ENCODE results near the gene SETD1B. TPM values are rescaled to one million over a fixed set of nuclear protein-coding genes. Genes with fewer than 3 reads are reported as not detected.

Gene SETD1B
- total and polyA plus RNA-seq, 5 donors: 7.6 to 14.9 (median 13.0) TPM

DNA sequence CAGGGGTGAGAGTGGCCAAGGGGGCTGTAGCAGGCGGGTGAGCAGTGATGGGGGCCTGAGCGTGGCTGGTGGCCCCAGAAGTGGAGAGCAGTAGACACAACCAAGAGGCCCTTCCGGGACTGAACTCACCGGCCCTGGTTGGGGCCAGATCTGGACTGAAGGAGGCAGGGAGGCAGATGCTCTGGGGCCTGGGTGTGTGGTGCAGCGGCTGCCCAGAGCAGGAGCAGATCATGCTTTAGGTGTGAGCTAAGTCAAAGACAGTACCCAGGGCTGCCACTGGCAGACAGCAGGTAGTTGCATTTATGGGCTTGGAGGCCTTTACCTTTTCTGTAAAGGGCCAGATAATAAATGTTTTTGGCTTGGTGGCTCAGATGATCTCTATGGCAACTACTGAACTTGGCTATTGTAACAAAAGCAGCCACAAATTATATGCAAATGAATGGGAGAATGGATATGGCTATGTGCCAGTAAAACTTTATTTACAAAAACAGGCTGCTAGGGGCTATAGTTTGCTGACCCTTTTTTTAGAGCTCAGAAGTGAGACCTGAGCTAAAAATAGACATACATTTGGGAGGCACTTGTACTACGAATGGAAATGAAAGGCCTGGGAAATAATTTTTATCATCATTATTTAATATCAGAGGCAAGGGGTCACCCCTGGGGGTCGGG lies 25.6 kb downstream of the SETD1B start:
- Histone ChIP-seq H3K9me3 (ENCODE audit: control insufficient read depth, low read length) (no peaks in the 10 kb centered on the region), H3K27ac (ENCODE audit: low read length) (no peak overlapping the region), H3K27me3 (ENCODE audit: control insufficient read depth, insufficient read depth) (no peaks in the 10 kb centered on the region), H3K4me1 (ENCODE audit: control insufficient read depth, insufficient read depth, low read length) (no peaks in the 10 kb centered on the region), H3K4me3 (ENCODE audit: low read length) (no peak overlapping the region)
- no peak for ATAC-seq
- WGBS: 76% methylated on average over 7 of the region's 7 CpGs
- DNase-seq: no peak
- intact Hi-C loops (cut with DNase I): no loop called here

DNA sequence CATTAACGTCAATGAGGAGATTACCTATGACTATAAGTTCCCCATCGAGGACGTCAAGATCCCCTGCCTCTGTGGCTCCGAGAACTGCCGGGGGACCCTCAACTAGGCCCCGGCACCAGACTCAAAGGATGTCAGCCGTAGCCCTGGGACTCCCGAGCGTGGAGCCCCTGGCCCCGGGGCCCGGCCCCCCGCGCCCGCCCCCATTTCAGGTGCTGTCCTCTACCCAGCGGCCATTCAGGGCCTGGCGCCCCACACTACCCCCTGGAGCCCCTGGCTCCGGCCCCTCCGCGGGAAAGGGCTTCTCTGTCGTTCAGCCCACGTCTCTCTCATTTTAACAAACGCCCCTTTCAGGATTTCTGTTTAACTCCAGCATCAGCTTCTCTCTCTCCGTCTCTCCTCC lies 26.3 kb downstream of the SETD1B start:
- intact Hi-C loops (cut with DNase I): no loop called here
- Histone ChIP-seq H3K27ac (ENCODE audit: low read length) (no peak overlapping the region), H3K27me3 (ENCODE audit: control insufficient read depth, insufficient read depth) (no peaks in the 10 kb centered on the region), H3K4me3 (ENCODE audit: low read length) (no peak overlapping the region), H3K9me3 (ENCODE audit: control insufficient read depth, low read length) (no peaks in the 10 kb centered on the region), H3K4me1 (ENCODE audit: control insufficient read depth, insufficient read depth, low read length) (no peaks in the 10 kb centered on the region)
- DNase-seq (no peak), ATAC-seq (no peak)
- whole genome bisulfite sequencing: 88% methylated on average over 23 of the region's 23 CpGs

DNA sequence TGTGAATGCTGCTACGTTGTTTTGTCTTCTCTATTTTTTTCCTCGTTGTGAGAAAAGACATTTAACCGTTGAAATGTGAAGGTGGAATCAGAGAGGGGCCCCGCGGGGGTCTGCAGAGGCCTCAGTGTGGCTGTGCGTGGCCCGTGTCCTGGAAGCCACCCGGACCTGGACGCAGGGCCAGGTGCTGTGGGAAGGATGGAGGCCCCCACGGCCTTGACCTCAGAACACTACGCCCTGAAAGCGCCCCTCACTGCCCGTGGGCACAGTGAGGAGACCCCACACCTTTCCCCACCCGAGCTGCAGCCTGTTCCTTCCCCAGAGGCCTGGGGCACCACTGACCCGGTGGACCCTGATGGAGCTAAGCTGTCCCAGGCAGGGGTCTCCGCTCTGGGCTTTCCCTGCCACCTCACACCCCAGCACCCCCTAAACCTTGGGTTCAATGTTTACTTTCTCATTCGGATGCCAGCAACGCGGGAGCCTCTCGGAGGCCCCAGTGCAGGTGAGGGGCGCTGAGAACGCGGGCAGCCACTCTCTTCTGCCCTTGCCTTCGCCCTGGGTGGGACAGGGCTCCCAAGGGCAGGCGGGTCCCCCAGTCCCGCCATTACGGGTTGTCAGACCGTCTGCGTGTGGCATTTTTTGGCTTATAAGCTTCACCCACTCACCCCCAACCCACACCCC lies 26.9 kb downstream of the SETD1B start:
- ATAC-seq: no peak
- intact Hi-C loops (cut with DNase I): no loop called here
- WGBS: 89% methylated on average over 29 of the region's 29 CpGs

DNA sequence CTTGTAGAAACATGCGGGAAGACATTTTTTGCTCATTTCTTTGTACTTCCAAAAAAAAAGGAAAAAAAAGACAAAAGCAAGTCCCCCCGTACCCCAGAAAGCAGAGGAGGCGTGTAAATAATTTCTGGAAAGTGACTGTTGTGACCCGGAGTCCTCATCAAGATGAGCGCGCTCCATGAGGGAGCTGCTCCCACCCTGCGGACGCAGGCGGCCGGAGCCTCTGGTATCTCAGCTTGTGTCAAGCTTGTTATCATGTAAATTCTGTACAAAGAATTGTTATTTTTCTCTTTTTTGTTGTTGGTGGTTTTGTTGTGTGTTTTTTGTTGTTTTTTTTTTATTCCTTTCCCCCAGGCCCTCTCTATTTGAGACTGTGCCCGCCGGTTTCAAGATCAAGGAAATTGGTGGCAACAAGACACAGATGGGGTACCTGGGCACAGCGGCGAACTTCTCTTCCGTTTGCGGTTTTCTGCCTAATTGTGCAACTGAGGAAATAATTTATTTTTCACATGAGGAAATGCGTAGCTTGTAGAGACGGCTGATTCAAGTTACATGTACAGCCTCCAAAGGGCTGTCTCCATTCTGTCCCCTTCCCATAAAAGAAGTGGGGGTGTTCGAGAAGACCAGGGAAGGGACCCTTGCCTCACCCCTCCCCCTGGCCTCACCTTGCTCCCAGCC lies 27.9 kb downstream of the SETD1B start:
- intact Hi-C loops (cut with DNase I): no loop called here
- DNase-seq (no peak), ATAC-seq (no peak)
- 88% methylated on average over 19 of the region's 19 CpGs for WGBS
- Histone ChIP-seq H3K27ac (ENCODE audit: low read length) (no peak overlapping the region), H3K4me3 (ENCODE audit: low read length) (no peak overlapping the region), H3K27me3 (ENCODE audit: control insufficient read depth, insufficient read depth) (no peaks in the 10 kb centered on the region), H3K9me3 (ENCODE audit: control insufficient read depth, low read length) (no peaks in the 10 kb centered on the region), H3K4me1 (ENCODE audit: control insufficient read depth, insufficient read depth, low read length) (no peaks in the 10 kb centered on the region)

More for the DNA sequence above, 26.9 kb downstream of the SETD1B start:
- H3K4me1 ChIP-seq (ENCODE audit: control insufficient read depth, insufficient read depth, low read length): no peaks in the 10 kb centered on the region
- H3K9me3 ChIP-seq (ENCODE audit: control insufficient read depth, low read length): no peaks in the 10 kb centered on the region
- H3K4me3 ChIP-seq (ENCODE audit: low read length): no peak overlapping the region
- DNase-seq: no peak
- H3K27me3 ChIP-seq (ENCODE audit: control insufficient read depth, insufficient read depth): no peaks in the 10 kb centered on the region
- no peak overlapping the region for H3K27ac ChIP-seq (ENCODE audit: low read length)

DNA sequence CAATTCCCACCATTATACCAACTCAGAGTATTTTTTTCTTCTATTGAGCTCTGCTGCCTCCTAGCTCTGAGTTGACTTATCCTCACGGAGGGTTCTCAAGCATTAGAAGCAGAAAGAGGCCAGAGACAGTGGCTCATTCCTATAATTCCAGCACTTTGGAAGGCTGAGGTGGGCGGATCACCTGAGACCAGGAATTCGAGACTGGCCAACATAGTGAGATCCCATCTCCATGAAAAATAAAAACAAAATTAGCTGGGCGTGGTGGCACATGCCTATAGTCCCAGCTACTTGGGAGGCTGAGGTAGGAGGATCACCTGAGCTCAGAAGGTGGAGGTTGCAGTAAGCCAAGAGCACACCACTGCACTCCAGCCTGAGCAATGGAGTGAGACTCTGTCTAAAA lies 33.9 kb downstream of the SETD1B start:
- 75% methylated on average over 4 of the region's 4 CpGs for WGBS
- intact Hi-C loops (cut with DNase I): no loop called here

DNA sequence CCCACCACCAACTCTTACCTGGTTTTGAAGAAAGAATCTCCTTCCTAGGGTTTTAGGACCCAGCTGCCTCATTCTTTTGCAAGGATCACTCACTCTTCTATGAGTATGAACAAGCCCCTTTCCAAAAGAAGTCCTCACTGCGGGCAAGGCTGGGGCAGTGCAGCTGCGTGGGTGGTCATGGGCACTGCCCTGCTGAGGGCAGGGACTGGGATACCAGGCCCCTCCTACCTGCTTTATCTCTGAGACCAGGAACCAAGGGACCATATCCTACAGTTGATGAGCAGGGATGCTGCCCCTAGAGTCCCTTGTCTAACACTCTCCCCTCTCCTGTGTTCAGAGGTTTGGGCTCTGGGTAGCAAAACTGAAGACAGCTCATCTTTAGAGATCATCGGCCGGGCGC lies 34.3 kb downstream of the SETD1B start:
- intact Hi-C loops (cut with DNase I): no loop called here
- ATAC-seq: no peak
- WGBS: 85% methylated on average over 5 of the region's 5 CpGs

More for the DNA sequence above, 33.9 kb downstream of the SETD1B start:
- Histone ChIP-seq H3K9me3 (ENCODE audit: control insufficient read depth, low read length) (no peaks in the 10 kb centered on the region), H3K27me3 (ENCODE audit: control insufficient read depth, insufficient read depth) (no peaks in the 10 kb centered on the region), H3K27ac (ENCODE audit: low read length) (no peak overlapping the region), H3K4me3 (ENCODE audit: low read length) (no peak overlapping the region), H3K4me1 (ENCODE audit: control insufficient read depth, insufficient read depth, low read length) (no peaks in the 10 kb centered on the region)
- DNase-seq (no peak), ATAC-seq (no peak)

DNA sequence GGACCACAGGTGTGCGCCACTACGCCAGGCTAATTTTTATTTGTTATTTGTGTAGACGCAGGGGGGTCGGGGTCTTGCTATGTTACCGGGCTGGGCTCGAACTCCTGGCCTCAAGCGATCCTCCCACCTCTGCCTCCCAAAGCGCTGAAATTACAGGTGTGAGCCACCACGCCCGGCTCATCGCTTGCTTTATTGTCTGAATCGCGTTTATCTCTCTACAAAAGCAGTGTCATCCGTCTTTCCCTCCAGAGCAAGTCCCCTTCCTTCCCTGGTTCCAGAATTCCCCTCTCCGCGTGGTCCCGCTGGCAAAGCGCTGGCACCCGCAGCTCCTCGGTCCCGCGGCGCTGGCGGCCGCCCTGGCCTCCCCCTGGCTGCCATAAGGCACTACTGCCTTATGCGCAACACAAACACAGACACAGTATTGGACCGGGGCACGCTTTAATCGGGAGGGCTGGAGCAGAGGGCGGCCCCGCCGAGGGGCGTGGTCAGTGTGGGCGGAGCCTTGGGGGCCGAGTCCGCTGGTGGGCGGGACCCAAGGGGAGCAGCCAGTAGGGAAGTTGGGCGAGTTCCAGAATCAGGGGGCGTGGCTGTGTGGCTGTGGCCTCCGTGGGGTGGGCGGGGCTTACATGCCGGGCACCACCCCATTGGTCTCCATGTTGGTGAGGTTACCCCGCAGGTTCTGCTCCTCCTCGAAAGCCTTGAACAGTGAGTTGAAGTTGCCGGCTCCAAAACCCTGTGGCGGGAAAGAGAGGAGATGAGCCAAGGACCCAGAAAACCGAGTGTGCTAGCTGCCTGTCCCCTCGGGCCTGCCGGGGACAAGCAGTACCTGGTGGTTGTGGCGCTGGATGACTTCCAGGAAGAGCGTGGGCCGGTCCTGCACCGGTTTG lies 35.5 kb downstream of the SETD1B start:
- 11% methylated on average over 53 of the region's 53 CpGs for WGBS
- H3K27me3 ChIP-seq (ENCODE audit: control insufficient read depth, insufficient read depth): no peaks in the 10 kb centered on the region
- peak overlapping the region; percentile 65 for H3K4me3 ChIP-seq (ENCODE audit: low read length)
- no peaks in the 10 kb centered on the region for H3K4me1 ChIP-seq (ENCODE audit: control insufficient read depth, insufficient read depth, low read length)
- peak; percentile 100 for DNase-seq
- peak; percentile 98 to 99 for ATAC-seq
- intact Hi-C loops (cut with DNase I): no loop called here
- H3K27ac ChIP-seq (ENCODE audit: low read length): peak overlapping the region; percentile 67
- no peaks in the 10 kb centered on the region for H3K9me3 ChIP-seq (ENCODE audit: control insufficient read depth, low read length)

More for the DNA sequence above, 34.3 kb downstream of the SETD1B start:
- Histone ChIP-seq H3K9me3 (ENCODE audit: control insufficient read depth, low read length) (no peaks in the 10 kb centered on the region), H3K4me3 (ENCODE audit: low read length) (no peak overlapping the region), H3K27me3 (ENCODE audit: control insufficient read depth, insufficient read depth) (no peaks in the 10 kb centered on the region), H3K27ac (ENCODE audit: low read length) (no peak overlapping the region), H3K4me1 (ENCODE audit: control insufficient read depth, insufficient read depth, low read length) (no peaks in the 10 kb centered on the region)
- peak in 1 of 3 donors; percentile 28 for DNase-seq

DNA sequence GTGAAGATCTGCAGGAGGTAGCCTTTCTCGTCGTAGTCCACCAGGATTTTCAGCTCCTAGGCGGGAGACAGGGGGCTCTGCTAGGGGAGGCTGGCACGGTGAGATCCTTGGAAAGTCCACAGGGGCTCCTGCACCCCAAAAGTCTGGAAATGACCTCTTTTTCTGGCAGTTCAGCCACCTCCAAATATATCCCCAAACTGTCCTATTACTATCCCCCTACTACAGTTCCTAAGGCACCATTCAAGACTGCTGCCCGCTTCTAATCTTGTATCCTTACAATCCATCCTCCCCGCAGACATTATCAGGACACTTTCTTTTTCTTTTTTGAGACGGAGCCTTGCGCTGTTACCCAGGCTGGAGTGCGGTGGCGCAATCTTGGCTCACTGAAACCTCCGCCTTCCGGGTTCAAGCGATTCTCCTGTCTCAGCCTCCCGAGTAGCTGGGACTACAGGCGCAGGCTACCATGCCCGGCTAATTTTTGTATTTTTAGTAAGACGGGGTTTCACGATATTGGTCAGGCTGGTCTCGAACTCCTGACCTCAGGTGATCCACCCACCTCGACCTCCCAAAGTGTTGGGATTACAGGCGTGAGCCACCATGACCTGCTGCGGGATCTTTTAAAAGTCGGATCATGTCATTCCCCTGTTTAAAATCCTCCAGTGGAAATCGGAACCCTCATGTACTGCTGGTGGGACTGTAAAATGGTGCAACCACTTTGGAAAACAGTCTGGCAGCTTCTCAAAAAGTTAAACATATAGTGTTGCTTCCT lies 36.4 kb downstream of the SETD1B start:
- peak overlapping the region; percentile 65 for H3K4me3 ChIP-seq (ENCODE audit: low read length)
- intact Hi-C loops (cut with DNase I): loop anchor here in 1 of 4 donors (5.0 kb wide), 1 partner anchor 47 kb away; the partner anchor contains the start of gene PSMD9
- peak overlapping the region; percentile 67 for H3K27ac ChIP-seq (ENCODE audit: low read length)
- peak in 1 of 3 donors; percentile 18 for DNase-seq
- ATAC-seq: no peak
- no peaks in the 10 kb centered on the region for H3K9me3 ChIP-seq (ENCODE audit: control insufficient read depth, low read length)
- H3K4me1 ChIP-seq (ENCODE audit: control insufficient read depth, insufficient read depth, low read length): no peaks in the 10 kb centered on the region
- WGBS: 70% methylated on average over 24 of the region's 24 CpGs
- no peaks in the 10 kb centered on the region for H3K27me3 ChIP-seq (ENCODE audit: control insufficient read depth, insufficient read depth)

DNA sequence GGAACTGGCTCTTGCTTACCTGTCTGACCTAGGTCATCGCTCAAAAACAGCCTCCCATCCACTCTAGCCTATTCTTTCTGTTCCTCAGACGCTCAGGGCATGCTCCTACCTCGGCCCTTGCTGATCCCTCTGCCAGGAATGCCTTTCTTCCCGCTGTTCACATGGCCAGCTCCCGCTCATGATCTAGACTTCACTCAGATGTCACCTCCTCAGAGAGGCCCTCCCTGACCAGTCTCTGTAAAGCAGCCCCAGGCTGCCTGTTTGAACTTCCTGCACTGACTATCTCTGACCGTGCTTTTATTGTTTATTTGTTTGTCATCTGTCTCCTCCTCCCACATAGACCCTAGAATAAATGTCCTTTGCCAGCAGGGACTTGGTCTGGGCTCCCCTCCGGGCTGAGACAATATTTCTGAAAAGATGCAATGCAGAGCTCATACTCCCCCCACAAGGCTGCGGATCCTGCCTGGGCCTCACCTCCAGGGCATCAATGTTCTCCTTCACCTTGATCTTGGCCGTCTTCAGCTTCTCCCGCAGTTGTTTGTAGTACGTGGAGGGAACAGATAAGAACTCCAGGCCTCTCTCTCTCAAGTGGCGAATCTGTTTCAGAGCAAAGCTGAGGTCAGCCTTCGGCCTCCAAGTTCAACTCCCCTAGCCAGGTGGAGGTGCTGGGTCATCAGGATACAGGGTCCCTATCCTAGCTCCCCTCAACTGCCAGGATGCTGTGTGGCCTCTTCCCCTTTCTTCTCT lies 39.6 kb downstream of the SETD1B start:
- intact Hi-C loops (cut with DNase I): loop anchor here in 1 of 4 donors (5.0 kb wide), 1 partner anchor 44 kb away; the partner anchor contains the start of gene PSMD9
- DNase-seq (no peak), ATAC-seq (no peak)
- no peak overlapping the region for H3K27ac ChIP-seq (ENCODE audit: low read length)
- H3K9me3 ChIP-seq (ENCODE audit: control insufficient read depth, low read length): no peaks in the 10 kb centered on the region
- no peaks in the 10 kb centered on the region for H3K27me3 ChIP-seq (ENCODE audit: control insufficient read depth, insufficient read depth)
- H3K4me3 ChIP-seq (ENCODE audit: low read length): no peak overlapping the region
- WGBS: 67% methylated on average over 13 of the region's 13 CpGs
- no peaks in the 10 kb centered on the region for H3K4me1 ChIP-seq (ENCODE audit: control insufficient read depth, insufficient read depth, low read length)
